NCI-H146 treated with DMSO at 0.1 percent for 48 hours (cell line): ENCODE data around the gene CPLX1.

Experiments
- DNase-seq: peaks from one replicate; lab custom pipeline; 2025; ENCODE audit not compliant: unreplicated experiment; lab: John Stamatoyannopoulos, UW

The CPLX1 gene

DNA sequence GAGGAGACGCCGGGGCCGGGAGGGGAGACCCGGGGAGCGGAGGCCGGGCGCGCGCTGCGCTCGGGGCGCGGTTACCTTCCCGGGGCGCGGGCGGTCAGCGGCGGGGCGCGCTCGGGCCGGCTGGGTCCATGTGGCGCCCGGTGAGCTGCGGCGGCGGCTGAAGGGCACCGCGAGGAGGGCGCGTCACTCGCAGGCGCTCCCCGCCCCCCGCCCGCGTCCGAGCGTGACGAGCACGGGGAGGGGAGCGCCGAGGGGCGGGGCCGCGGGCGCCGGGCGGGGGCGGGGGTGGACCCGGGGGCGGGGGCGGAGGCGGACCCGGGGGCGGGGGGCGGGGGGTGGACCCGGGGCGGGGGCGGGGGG is at the start of gene CPLX1:
TSS of gene CPLX1 (minus strand) at position 159 of the 360 bp plus-strand sequence. CDS start 1,607 bp downstream, outside the sequence.
- DNase-seq = no peak

- DNase-seq = no peak
Measured at GRCh38 chr4:874971-875817, 49.3 kb upstream of the CPLX1 start.

GRCh38 chr4:874056-874455 is 48.1 kb upstream of the CPLX1 start:
- DNase-seq = no peak

GRCh38 chr4:872241-872981 is 46.5 kb upstream of the CPLX1 start:
- no peak for DNase-seq

GRCh38 chr4:871484-871883 is 45.6 kb upstream of the CPLX1 start:
- no peak for DNase-seq

GRCh38 chr4:870951-871350 is 45.0 kb upstream of the CPLX1 start:
- no peak for DNase-seq

DNA sequence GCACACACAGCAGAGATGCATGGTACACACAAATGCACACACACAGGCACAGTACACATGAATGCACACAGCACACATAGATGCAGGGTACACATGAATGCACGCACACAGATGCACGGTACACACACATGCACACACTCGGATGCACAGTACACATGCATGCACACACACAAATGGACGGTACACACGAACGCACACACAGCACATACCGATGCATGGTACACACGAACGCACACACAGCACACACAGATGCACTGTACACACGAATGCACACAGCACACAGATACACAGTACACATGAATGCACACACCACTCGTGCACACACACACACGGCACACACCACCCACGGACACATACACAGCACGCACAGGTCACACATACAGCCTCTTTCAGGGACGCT is 43.8 kb upstream of the CPLX1 start:
- DNase-seq = no peak

- DNase-seq = no peak
Measured at GRCh38 chr4:868421-868820, 42.5 kb upstream of the CPLX1 start.

- DNase-seq = no peak
Measured at GRCh38 chr4:867526-868250, 41.8 kb upstream of the CPLX1 start.

DNA sequence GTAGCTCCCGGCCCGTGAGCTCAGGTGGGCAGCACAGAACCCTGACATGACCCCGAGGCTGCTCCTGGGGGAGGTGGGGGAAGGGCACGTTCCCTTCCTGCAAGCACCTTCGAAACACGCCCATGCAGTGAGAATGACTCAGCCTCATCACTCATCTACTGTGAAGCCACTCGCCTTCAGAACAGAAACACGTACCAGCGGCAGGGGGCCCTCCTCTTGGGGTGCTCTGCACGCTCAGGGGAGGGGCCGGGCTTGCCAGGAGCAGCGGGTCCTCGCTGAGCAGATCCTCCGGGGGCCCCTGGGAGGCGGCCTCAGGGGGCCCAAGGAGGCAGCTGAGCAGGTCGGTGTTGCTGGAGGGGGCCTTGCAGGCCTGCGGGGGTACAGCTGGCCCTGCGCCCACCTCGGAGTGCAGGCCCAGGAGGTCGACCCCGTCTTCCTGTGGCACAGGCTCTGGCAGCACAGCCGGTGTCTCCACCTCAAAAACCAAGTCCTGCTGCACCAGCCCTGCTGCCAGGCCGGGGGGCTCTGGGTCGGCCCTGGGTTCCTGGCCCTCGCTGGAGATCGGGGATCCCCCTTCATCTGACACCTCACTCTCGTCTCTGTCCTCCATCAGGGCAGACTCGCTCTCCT is 40.9 kb upstream of the CPLX1 start:
- no peak for DNase-seq

DNA sequence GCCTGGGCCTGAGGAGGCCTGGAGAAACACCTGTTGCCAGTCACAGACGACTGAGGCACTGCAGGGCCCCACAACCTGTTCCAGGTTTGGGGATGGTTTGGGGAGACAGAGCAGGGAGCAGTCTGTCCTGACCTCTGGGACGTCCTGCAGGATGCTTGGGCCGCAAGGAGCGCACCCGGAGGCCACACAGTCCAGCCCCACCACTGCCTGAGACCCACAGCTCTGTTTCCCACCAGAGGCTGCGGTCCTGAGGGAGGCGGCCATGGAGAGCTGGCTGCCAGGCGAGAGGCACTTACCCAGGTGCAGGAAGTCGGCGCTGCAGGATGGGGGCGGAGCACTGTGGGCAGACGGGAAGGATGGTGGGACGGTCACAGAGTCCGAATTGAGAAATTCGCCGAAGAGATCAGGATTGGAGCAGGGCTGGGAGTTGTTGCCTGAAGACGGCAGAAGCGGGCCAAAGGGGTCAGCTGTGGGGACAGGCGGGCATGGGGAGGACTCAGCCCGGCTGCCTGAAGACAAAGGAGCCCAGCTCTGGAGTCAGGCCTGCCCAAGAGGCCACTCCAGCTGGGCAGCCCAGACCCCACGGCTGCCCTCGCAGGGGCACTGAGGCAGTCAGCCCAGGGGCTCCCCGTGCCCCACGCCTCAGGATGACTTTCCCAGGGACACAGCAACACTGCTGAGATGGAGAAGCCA is 40.3 kb upstream of the CPLX1 start:
- DNase-seq = no peak

DNA sequence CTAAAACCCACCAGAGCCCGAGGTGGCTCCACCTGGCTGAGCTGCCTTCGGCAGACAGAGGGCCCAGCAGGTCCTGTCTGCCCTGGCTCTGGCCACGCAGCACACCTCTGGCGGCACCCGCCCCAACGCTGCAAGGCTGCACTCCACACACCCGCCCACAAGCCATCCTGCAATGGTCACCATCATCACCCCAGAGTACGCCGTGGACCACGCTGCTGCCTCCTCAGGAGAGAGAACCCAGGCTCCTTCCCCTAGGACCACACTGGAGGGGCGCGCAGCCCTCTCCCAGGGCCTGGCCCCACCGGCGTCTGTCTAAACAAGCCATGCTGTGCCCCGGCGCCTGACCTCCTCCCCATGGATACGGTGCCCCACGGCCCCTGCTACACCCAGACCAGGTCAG is 39.6 kb upstream of the CPLX1 start:
- no peak for DNase-seq

GRCh38 chr4:865121-865465 is 39.2 kb upstream of the CPLX1 start:
- no peak for DNase-seq

DNA sequence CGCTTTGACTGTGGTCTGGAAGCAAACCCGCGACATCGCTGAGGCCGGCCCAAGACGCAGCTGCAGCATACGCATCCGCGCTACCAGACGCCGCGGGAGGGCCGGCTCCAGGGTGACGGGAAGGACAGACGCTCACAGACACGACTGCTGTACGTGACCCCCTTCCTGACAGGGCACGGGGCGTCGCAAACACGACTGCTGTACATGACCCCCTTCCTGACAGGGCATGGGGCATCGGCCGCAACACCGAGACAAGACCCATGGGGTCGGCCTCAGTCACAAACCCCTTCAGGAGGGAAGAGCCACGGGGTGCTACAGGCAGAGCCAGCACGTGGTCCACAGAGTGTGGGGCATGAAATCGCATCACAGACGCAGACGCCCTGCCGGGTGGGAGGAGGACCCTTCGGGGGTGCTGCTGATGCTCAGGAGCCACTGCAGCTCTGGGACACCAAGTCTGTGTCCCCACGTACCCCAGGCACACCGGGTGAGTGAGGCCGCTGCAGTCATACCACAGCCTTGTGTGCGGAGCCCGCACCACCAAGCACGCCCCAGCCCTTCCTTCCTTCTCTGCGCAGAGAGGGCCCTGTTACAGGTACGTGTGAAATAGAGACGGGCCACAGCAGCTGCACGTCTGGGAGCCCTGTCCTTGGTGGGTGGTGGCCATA is 38.7 kb upstream of the CPLX1 start:
- no peak for DNase-seq

GRCh38 chr4:860561-860960 is 34.6 kb upstream of the CPLX1 start:
- DNase-seq = no peak

- no peak for DNase-seq
Measured at GRCh38 chr4:859496-859895, 33.6 kb upstream of the CPLX1 start.

- no peak for DNase-seq
Measured at GRCh38 chr4:858831-859451, 33.0 kb upstream of the CPLX1 start.

DNA sequence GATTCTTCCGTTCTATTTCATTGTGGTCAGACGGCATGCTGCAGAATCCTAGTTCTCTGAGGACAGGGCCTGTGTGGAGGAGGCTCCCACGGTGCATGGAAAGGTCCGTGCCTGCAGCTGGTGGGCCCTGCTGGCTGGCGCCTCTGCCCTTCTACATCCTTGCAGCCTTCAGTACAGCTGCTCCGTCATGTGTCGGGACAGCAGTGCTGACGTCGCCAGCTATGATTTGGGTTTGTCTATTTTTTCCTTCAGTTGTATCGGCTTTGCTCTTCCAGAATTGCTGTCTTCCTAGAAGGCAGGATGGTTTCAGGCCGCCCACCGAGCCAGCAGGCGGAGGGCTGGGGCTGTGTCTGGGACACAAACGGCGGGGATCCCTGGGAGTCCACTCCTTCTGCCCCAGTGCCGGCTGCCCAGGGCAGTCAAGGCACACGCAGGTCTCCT is 32.1 kb upstream of the CPLX1 start:
- DNase-seq = no peak

DNA sequence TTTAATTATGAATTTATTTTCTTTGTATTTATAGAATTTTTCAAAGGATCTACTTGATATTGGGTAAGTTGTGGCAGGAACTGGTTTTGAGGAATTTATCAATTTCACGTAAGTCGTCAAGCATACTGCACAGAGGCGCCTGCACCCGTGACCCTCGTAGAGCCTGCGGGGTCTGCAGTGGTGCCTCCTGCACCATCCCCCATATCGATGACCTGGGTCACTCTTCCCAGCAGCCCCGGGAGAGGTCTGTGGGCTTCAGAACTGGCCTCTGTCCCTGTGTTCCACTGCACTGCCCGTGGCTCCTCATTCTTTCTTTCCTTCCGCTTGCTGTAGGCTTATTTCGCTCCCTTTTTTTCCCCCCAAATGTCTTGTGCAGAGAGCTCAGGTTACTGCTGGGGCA is 31.5 kb upstream of the CPLX1 start:
- DNase-seq = no peak
